Endothelial cell (in vitro differentiated cells): ENCODE measurements around the gene COG5. TPM values are rescaled to one million over a fixed set of nuclear protein-coding genes. Genes with fewer than 3 reads are reported as not detected.
A peak's percentile ranks its signal among the peaks of the same experiment; 100 is the strongest.

Source experiments
- DNase-seq: peaks from one replicate; pipeline ENCODE4 v3.0.0; 2021; ENCODE audit warnings: low spot score
- H3K27ac Mint-ChIP-seq: one replicate; pipeline ENCODE4 v1.8.0; 2021; ENCODE audit warnings: mixed read lengths, inconsistent platforms; ENCODE audit not compliant: unreplicated experiment
- H3K27me3 Mint-ChIP-seq: one replicate; pipeline ENCODE4 v1.8.0; 2021; ENCODE audit warnings: mild to moderate bottlenecking, moderate library complexity, mixed read lengths, inconsistent platforms; ENCODE audit not compliant: unreplicated experiment
- H3K36me3 Mint-ChIP-seq: one replicate; pipeline ENCODE4 v1.8.0; 2021; ENCODE audit warnings: mild to moderate bottlenecking, low read depth, mixed read lengths, inconsistent platforms; ENCODE audit not compliant: unreplicated experiment
- H3K4me1 Mint-ChIP-seq: one replicate; pipeline ENCODE4 v1.8.0; 2021; ENCODE audit warnings: mild to moderate bottlenecking, mixed read lengths, inconsistent platforms; ENCODE audit not compliant: unreplicated experiment
- H3K4me3 Mint-ChIP-seq: one replicate; pipeline ENCODE4 v1.8.0; 2021; ENCODE audit warnings: mild to moderate bottlenecking, mixed read lengths, inconsistent platforms; ENCODE audit not compliant: unreplicated experiment
- H3K9me3 Mint-ChIP-seq: one replicate; pipeline ENCODE4 v1.8.0; 2021; ENCODE audit warnings: mixed read lengths, inconsistent platforms; ENCODE audit not compliant: unreplicated experiment
- total RNA-seq: library from RNA; stranded (reverse); fragmentation: NEBNext Ultra II Directional; extraction: Animal tissue kit (Norgen Biotek cat#: 25700); gene quantifications from one replicate; pipeline ENCODE4 v1.2.1, GENCODE V29; 2021; ENCODE audit not compliant: unreplicated experiment
- TF ChIP-seq, protein P1 (sequence below): fragments of 200-600 bp; sonication (generic); IDR thresholded peaks from one replicate; pipeline ENCODE4 v1.5.0; 2021; ENCODE audit warnings: antibody characterized with exemption; ENCODE audit not compliant: unreplicated experiment

COG5 gene
- total RNA-seq, 1 donor from 2014 or later, result 26.7 TPM

DNA sequence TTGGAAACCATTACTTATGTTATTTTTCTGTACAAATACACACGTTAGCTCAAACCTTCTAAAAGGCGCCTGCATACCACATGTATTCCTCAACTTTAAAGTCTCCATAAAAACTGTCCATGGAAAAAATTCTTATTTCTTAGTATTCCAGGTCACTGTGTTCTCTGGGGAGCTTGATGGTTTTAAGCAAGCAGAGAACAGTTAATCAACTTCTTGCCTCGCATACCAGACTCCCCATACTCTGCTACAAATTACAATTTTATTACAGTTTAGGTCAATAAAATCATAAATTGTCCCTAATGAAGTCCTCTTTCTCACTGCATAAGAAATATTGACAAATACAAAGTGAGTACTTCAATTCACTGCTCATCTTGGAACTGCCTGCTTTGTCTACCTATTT lies 170.9 kb downstream of the COG5 start:
- no peaks in the 10 kb centered on the region for H3K9me3 Mint-ChIP-seq
- H3K4me1 Mint-ChIP-seq, result no peaks in the 10 kb centered on the region
- no peak for DNase-seq
- no peak overlapping the region for H3K4me3 Mint-ChIP-seq
- H3K36me3 Mint-ChIP-seq, result no peaks in the 10 kb centered on the region
- TF ChIP-seq, protein P1, sequence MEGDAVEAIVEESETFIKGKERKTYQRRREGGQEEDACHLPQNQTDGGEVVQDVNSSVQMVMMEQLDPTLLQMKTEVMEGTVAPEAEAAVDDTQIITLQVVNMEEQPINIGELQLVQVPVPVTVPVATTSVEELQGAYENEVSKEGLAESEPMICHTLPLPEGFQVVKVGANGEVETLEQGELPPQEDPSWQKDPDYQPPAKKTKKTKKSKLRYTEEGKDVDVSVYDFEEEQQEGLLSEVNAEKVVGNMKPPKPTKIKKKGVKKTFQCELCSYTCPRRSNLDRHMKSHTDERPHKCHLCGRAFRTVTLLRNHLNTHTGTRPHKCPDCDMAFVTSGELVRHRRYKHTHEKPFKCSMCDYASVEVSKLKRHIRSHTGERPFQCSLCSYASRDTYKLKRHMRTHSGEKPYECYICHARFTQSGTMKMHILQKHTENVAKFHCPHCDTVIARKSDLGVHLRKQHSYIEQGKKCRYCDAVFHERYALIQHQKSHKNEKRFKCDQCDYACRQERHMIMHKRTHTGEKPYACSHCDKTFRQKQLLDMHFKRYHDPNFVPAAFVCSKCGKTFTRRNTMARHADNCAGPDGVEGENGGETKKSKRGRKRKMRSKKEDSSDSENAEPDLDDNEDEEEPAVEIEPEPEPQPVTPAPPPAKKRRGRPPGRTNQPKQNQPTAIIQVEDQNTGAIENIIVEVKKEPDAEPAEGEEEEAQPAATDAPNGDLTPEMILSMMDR, result no peak
- no peak overlapping the region for H3K27ac Mint-ChIP-seq
- H3K27me3 Mint-ChIP-seq, result no peaks in the 10 kb centered on the region

DNA sequence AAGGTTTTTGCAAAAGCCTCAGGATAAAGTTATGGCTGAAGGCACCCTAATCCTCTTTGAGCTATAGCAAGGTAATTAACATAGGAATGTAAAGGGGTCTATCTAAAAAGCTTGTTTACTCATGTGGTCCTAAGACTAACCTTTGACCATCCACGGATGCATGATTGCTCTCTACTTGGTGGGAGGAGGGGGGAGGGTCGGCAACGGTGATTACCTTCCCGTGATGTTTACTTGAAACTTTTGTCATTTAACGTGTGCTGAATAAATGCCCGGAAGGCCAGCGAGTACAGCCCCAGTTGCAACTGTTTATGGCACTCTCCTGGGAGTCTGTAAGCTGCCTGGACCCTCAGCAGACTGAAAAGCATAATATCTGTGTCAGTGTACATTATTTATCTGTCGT lies 172.8 kb downstream of the COG5 start:
- TF ChIP-seq, protein P1, result no peak
- Mint-ChIP-seq H3K4me1 (peaks cover 10% of the 10 kb centered on the region), H3K27ac (no peak overlapping the region), H3K9me3 (no peaks in the 10 kb centered on the region), H3K36me3 (no peaks in the 10 kb centered on the region), H3K27me3 (peaks cover under 1% of the 10 kb centered on the region), H3K4me3 (no peak overlapping the region)
- no peak for DNase-seq

DNA sequence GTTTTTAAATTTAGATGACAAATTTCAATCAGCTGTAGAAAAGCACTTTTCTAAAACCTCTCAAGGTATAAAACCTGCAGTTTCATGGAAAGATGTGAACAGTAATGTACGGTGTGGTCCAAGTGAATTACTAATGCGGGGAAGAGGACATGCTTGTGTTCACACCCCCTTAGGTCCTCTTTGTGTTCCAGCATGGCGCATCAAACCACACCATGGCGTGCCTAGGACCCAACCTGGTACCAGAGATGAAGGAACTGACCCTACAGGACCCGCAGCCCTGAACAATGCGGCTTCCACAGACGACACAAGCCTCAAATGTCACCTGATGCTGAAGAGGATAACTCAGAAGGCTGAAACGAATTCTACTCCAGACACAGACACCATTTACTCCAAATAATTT lies 175.1 kb downstream of the COG5 start:
- no peak for DNase-seq
- Mint-ChIP-seq H3K36me3 (peaks cover 9% of the 10 kb centered on the region), H3K4me1 (peaks cover 18% of the 10 kb centered on the region), H3K27me3 (peaks cover 5% of the 10 kb centered on the region), H3K4me3 (no peak overlapping the region), H3K9me3 (no peaks in the 10 kb centered on the region), H3K27ac (no peak overlapping the region)
- TF ChIP-seq, protein P1, result no peak

DNA sequence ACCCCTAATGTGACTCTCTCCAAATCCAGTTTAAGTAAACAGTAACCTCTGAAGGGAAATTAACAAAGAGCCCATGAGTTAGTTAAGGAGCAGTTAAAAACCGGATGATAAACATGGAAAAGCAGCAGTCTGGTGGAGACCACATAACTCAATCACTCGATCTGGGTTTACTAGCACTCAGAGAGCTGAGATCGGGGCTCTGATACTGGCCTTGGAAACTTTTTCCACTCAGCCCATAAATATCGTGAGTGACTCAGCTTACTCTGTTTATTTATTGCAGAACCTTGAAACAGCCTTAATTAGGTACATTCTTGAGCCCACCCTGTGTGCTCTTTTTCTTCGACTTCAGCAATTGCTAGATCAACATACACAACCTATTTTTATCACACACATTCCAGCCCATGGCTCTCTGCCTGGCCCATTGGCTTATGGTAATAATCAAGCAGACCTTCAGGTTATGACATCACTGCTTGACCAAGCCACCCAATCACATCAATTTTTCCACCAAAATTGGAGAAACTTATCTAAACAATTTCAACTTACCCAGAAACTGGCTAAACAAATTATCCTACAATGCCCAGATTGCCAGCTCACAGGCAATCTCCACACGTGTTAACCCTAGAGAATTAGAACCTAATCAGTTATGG lies 176.0 kb downstream of the COG5 start:
- no peak for DNase-seq
- H3K9me3 Mint-ChIP-seq, result no peaks in the 10 kb centered on the region
- H3K27ac Mint-ChIP-seq, result no peak overlapping the region
- peaks cover 18% of the 10 kb centered on the region for H3K4me1 Mint-ChIP-seq
- TF ChIP-seq, protein P1, result no peak
- peaks cover 10% of the 10 kb centered on the region for H3K36me3 Mint-ChIP-seq
- H3K27me3 Mint-ChIP-seq, result peaks cover 5% of the 10 kb centered on the region
- H3K4me3 Mint-ChIP-seq, result no peak overlapping the region

DNA sequence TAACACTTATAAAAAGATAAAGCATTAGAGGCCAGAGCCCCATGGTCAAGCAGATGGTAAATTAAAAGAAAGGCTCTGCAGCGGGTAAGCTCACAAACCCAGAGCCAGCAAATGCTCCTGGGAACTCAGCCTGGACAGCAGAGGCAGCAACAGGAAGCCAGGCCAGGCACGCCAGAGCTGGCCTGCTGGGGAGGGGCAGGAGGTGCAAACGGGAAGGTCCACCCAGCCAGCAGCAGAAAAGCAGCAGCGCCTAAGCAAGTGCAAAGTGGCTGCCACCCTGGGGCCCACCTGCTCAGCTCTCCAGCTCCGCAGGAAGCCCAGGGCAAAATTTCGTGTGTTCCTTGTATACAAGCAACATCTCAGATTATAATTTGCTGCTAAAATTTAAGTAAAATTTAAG lies 176.6 kb downstream of the COG5 start:
- no peak overlapping the region for H3K4me3 Mint-ChIP-seq
- peaks cover 10% of the 10 kb centered on the region for H3K36me3 Mint-ChIP-seq
- TF ChIP-seq, protein P1, result no peak
- H3K4me1 Mint-ChIP-seq, result peaks cover 18% of the 10 kb centered on the region
- DNase-seq, result peak; percentile 58
- H3K9me3 Mint-ChIP-seq, result no peaks in the 10 kb centered on the region
- H3K27ac Mint-ChIP-seq, result no peak overlapping the region
- H3K27me3 Mint-ChIP-seq, result peaks cover 5% of the 10 kb centered on the region
